ENCODE measurements around the gene IL1F10.

The IL1F10 gene

DNA sequence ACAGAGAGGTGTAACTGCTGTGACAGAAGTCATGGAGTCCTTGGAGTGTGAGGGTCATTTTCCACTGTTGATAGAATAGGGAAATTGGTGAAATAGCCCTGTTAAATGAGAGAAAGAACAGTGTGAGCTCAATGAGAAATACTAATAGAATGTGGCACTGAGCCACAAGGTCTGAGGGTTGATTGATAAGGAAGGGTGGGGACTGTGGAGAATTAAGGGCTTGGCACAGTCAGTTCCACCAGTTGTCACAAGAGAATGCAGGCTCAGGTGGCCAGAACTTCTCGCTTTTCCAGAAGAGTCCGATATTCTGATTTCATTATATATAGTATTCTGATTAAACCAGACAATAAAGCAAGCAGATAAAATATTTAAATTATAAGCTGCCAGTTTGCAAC, 50.5 kb downstream of the IL1F10 start:
- no peaks in the 10 kb centered on the region for H3K27me3 ChIP-seq
- no peak overlapping the region for H3K4me3 ChIP-seq (ENCODE audit: low read depth in 1 of 2, low read length in 1 of 2)
- no peaks in the 10 kb centered on the region for H3K36me3 ChIP-seq
- no peaks in the 10 kb centered on the region for H3K9me3 ChIP-seq
- peak overlapping the region; percentile 83 for H3K27ac ChIP-seq
- TF ChIP-seq, protein P1, sequence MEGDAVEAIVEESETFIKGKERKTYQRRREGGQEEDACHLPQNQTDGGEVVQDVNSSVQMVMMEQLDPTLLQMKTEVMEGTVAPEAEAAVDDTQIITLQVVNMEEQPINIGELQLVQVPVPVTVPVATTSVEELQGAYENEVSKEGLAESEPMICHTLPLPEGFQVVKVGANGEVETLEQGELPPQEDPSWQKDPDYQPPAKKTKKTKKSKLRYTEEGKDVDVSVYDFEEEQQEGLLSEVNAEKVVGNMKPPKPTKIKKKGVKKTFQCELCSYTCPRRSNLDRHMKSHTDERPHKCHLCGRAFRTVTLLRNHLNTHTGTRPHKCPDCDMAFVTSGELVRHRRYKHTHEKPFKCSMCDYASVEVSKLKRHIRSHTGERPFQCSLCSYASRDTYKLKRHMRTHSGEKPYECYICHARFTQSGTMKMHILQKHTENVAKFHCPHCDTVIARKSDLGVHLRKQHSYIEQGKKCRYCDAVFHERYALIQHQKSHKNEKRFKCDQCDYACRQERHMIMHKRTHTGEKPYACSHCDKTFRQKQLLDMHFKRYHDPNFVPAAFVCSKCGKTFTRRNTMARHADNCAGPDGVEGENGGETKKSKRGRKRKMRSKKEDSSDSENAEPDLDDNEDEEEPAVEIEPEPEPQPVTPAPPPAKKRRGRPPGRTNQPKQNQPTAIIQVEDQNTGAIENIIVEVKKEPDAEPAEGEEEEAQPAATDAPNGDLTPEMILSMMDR (IDR thresholded peaks at IDR 0.05), result no peak
- peaks cover 84 to 97% of the 10 kb centered on the region in 2 experiments for H3K4me1 ChIP-seq (ENCODE audit: control insufficient read depth in 1 of 2, insufficient read depth in 1 of 2, low read depth in 1 of 2, low read length in 1 of 2)

DNA sequence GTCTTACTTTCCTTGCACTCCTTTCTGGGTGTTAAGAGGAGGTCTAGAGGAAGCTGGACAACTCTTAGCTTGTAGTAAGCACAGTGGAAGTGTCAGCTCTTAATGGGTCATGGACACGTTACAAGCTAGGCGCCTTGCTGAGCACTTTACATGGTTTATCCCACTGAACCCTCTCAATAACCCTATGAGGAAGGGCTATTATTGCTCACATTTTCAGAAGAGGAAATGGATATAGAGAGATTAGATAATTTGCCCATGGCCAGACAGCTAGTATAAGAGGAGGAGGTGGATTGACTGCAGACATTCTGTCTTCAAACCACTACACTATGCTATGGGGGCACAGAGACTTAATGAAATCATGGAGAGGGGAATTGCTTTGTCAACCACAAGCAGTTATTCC, 51.3 kb downstream of the IL1F10 start:
- Histone ChIP-seq H3K27ac (peak overlapping the region; percentile 92), H3K27me3 (no peaks in the 10 kb centered on the region), H3K36me3 (no peaks in the 10 kb centered on the region), H3K4me3 (ENCODE audit: low read depth in 1 of 2, low read length in 1 of 2) (no peak overlapping the region), H3K4me1 (ENCODE audit: control insufficient read depth in 1 of 2, insufficient read depth in 1 of 2, low read depth in 1 of 2, low read length in 1 of 2) (peaks cover 84 to 97% of the 10 kb centered on the region in 2 experiments), H3K9me3 (no peaks in the 10 kb centered on the region)
- TF ChIP-seq, protein P1 (IDR thresholded peaks at IDR 0.05), result no peak

DNA sequence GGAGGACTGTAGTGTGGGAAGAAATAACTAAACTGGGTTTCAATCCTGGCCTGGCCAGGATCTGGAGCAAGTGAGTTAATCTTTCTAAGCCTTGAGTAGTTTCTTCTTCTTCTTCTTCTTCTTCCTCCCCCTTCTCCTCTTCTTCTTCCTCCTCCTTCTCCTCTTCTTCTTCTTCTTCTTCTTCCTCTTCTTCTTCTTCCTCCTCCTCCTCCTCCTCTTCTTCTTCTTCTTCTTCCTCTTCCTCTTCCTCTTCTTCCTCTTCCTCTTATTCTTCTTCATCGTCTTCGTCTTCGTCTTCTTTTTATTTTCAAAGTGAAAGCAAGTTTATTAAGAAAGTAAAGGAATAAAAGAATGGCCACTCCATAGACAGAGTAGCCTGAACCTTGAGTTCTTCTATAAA, 53.1 kb downstream of the IL1F10 start:
- Histone ChIP-seq H3K4me3 (ENCODE audit: low read depth in 1 of 2, low read length in 1 of 2) (no peak overlapping the region), H3K27ac (peak overlapping the region; percentile 92), H3K4me1 (ENCODE audit: control insufficient read depth in 1 of 2, insufficient read depth in 1 of 2, low read depth in 1 of 2, low read length in 1 of 2) (peaks cover 84 to 97% of the 10 kb centered on the region in 2 experiments), H3K27me3 (no peaks in the 10 kb centered on the region), H3K36me3 (no peaks in the 10 kb centered on the region), H3K9me3 (no peaks in the 10 kb centered on the region)
- TF ChIP-seq, protein P1 (IDR thresholded peaks at IDR 0.05), result no peak

DNA sequence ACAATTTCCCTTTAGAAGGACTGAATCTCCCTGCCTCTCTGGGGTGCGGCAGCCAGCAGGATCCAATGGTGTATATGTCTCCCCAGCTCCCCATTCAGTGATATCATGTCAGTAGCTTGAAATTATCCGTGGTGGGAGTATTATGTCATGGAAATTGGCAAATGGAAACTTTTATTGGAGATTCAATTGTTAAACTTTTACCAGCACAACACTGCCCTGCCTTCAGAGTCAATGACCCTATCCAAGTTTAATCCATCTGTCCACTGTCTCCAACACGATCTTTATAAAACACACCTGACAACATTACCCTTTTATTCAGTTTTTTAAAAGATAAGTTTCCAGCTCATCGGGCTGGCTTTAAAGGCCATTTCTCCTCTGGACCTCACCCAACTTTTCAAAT, 54.6 kb downstream of the IL1F10 start:
- Histone ChIP-seq H3K27me3 (no peaks in the 10 kb centered on the region), H3K9me3 (no peaks in the 10 kb centered on the region), H3K36me3 (no peaks in the 10 kb centered on the region), H3K27ac (peak overlapping the region; percentile 92), H3K4me3 (ENCODE audit: low read depth in 1 of 2, low read length in 1 of 2) (no peak overlapping the region), H3K4me1 (ENCODE audit: control insufficient read depth in 1 of 2, insufficient read depth in 1 of 2, low read depth in 1 of 2, low read length in 1 of 2) (peaks cover 82 to 97% of the 10 kb centered on the region in 2 experiments)
- TF ChIP-seq, protein P1 (IDR thresholded peaks at IDR 0.05), result no peak

DNA sequence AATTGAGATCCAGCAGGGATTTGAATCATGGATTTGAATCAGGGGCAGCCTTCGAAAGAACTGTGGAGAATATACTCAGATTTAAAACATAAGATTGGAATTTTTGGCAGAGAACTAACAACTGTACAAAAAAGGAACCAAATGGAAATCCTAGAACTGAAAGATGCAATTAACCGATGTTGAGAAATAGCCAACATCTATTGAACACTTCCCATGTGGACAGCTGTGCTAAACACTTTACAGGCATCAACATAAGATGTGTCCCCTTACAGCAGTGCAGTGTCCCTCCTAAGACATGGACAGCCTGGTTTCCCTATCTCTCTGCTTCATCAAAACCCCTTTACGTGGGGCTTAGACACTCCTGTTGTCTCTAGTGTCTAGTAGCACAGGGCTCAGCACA, 56.0 kb downstream of the IL1F10 start:
- H3K4me1 ChIP-seq (ENCODE audit: control insufficient read depth in 1 of 2, insufficient read depth in 1 of 2, low read depth in 1 of 2, low read length in 1 of 2), result peaks cover 82 to 88% of the 10 kb centered on the region in 2 experiments
- TF ChIP-seq, protein P1 (IDR thresholded peaks at IDR 0.05), result no peak
- no peaks in the 10 kb centered on the region for H3K9me3 ChIP-seq
- H3K27ac ChIP-seq, result peak overlapping the region; percentile 92
- H3K36me3 ChIP-seq, result peaks cover 1% of the 10 kb centered on the region
- H3K4me3 ChIP-seq (ENCODE audit: low read depth in 1 of 2, low read length in 1 of 2), result peak overlapping the region; percentile 20 to 36
- H3K27me3 ChIP-seq, result no peaks in the 10 kb centered on the region

Measured in neutrophil (primary cell).